HG03135 (cell line): ENCODE data around the gene ENTREP1.

Experiments
- ATAC-seq: cut with Tn5 transposase; IDR thresholded peaks from one replicate; pipeline ENCODE4 v1.9.1; 2021; ENCODE audit warnings: mild to moderate bottlenecking, moderate library complexity; ENCODE audit not compliant: unreplicated experiment

Gene ENTREP1

GRCh38 chr9:69319324-69320025 lies 5.5 kb upstream of the ENTREP1 start:
- no peak for ATAC-seq

DNA sequence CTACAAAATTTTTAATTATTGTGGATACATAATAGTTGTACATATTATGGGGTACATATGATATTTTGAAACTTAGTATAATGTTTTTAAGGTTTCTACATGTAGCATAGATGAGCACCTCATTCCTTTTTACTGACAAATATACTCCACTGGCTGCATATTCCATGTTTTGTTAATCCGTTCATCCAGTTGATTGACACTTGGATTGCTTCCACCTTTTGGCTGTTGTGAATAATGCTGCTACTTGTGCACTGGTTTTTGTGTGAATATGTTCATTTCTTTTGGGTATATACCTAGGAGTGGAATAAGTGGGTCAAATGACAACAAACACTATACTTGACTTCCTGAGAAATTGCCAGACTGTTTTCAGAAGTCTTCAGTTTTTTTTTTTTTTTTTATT lies 2.8 kb upstream of the ENTREP1 start:
- no peak for ATAC-seq

- no peak for ATAC-seq
These were observed 1.2 kb upstream of the ENTREP1 start for GRCh38 chr9:69323861-69324260.

GRCh38 chr9:69325409-69326212 lies 596 bp downstream of the ENTREP1 start:
- ATAC-seq: no peak

DNA sequence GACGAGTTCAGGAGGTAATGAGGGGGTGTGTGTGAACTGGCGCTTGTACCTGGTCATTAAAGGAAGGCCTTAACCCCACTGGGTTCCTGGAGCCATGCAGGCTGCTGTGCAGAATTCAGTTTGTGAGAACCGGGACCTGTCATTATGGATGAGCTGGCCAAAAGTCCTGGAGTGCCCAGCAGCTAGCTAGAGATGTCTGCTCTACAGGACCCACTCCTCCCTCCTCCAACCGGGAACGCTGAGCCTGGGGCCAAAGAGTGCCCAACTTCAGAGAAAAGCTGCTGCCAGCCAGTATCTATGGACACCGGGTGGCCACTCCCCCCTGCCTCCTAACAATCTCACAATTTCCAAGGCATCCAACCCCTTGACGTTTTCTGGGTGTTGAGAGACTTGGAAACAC lies 1.2 kb downstream of the ENTREP1 start:
- ATAC-seq: no peak

DNA sequence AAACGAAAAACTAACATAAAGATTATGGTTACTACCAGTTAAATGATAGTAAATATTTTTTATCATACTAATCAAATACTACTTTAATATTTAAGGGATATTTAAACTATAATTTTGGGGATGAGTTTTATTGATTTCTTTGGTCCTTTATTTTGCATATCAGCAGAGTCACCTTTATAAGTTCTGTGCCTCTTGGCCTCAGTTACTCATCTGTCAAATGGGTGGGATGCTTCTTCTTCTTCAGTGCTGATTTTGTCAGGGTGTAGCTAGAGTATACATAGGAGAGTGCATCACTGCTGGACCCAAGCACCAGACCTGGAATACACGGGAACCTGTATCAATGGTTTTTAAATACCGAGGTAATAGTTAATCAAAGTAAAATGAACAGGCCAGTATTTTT lies 5.6 kb downstream of the ENTREP1 start:
- no peak for ATAC-seq

- no peak for ATAC-seq
These were observed 6.4 kb downstream of the ENTREP1 start for GRCh38 chr9:69331444-69331843.

- ATAC-seq: no peak
These were observed 7.2 kb downstream of the ENTREP1 start for GRCh38 chr9:69332067-69332685.

DNA sequence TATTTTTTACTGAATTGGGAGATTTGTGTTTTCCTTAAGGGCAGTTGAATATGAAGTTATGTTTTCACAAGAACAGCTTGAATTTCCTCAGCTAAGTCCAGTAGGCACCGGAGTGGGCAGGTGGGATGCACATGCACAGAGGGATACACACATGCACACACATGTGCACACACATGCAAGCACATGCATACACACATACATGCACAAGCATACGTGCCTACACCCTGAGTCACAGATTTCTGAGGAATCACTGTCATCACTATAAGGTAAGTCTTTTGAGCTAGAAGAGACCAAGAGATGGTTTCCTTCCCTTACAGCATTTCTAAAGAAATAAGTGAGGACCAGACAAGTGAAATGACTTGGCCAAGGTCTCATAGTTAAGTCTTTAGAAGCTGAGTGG lies 8.7 kb downstream of the ENTREP1 start:
- no peak for ATAC-seq

- ATAC-seq: no peak
These were observed 9.3 kb downstream of the ENTREP1 start for GRCh38 chr9:69334317-69334716.

DNA sequence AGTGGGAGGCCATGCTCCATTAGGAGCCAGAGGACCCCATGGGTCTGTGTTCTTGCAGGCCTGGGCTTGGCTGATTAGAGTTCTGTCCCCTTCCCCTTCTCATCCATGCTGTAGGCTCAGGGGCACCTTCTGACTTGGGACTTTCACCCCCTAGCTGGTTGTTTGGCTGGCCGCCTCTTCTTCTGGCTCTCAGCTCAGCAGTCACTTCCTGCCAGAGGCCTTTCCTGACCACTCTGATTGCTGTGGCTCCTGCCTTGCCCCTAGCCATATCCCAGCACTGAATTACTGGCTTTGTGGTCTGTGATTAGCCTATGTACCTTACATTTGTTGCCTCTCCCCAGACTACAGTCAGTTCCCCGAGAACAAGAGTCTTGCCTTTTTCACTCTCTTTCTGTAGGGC lies 14.6 kb downstream of the ENTREP1 start:
- no peak for ATAC-seq

GRCh38 chr9:69340631-69341030 lies 15.6 kb downstream of the ENTREP1 start:
- ATAC-seq: no peak

DNA sequence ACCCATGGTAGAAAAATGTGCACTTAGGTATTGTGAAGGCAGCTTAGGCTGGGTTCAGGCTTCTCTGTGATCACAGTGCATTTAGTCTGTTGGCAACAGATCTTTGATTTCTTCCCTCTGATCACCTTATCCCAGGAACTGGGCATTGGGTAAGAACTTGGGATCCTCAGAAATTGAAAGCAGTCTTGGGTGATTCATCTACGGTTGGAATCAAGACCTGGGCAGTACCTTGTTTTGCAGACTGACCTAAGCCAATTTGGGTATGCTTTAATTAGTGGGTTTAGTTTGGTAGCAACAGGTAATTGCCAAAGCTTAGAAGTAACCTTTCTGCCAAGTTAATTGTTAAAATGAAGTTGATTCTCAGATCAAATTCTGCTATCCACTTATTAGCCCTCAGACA lies 17.8 kb downstream of the ENTREP1 start:
- ATAC-seq: no peak

- ATAC-seq: no peak
These were observed 19.4 kb downstream of the ENTREP1 start for GRCh38 chr9:69344459-69344858.

DNA sequence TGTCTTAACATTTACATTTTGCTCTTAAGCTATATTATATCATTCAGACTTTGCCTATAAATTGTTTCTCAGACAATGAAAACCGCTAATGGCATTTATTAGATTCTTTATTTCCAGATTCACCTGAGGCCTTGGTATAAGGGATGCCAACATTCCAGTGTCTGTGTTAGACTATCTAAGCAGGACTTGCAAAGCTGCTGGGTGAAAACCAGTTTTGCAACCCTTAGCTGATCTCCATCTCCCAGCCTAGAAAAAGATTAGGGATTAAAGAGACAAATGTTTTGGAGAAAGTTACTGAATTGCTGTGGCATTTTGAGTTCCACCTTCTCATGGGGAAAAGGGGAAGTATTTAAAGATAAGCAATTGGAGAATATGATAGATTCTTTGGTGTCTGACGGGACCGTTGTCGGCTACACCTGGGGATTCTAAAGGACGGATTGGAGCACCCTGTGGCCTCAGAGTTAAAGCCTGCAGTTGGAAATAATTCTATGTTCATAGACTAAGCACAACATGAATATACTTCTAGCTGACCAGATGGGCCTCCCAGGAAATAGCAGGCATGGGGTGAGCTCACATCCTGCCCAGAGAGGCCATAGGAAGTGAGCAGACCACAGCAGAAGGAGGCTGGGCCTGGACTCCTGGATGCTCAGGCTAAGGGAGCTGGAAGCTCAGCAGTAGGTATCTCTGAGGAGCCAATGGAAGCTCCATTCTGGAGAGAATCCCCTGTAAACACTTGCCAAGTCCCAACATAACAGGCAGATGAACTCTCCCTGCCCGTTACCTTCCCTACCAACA lies 21.8 kb downstream of the ENTREP1 start:
- no peak for ATAC-seq

DNA sequence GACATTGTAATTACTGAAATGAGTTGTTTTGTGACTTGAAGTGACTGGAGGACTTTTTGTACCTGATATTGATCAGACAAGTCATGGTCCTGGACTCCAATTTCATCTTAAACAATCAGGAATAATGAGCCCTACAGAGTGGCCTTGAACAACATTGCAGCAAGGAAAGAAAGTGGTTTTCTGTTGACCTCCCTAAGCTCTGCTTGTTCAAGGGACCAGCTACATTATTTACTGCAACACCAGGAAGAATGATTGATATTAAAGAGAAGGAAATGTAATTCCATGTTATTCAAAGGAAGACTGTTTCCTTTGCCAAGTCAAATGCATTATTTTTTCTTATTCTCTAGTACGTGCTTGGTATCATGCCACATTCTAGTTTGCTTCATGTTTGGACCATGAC lies 22.6 kb downstream of the ENTREP1 start:
- no peak for ATAC-seq

GRCh38 chr9:69351227-69351626 lies 26.2 kb downstream of the ENTREP1 start:
- ATAC-seq: no peak

GRCh38 chr9:69355232-69355631 lies 30.2 kb downstream of the ENTREP1 start:
- no peak for ATAC-seq

- no peak for ATAC-seq
These were observed 32.2 kb downstream of the ENTREP1 start for GRCh38 chr9:69357030-69357775.

DNA sequence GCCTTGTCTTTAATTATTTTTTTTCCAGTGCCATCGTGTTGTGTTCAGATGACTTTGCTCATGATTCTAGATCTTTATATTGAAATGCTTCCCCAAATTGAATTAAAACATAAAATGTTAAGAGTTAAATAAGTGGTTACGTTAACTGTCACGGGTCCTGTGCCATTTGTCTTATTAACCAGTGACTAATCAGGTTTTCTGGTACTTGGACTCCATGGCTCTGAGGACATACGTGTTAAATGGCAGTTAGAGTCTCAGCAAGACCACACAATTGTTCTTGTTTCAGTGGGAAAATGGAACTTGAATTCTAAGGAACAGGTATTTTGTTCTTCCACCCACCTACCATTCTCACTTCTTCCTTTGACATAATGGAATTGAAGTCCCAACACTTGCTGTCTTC lies 32.8 kb downstream of the ENTREP1 start:
- no peak for ATAC-seq

DNA sequence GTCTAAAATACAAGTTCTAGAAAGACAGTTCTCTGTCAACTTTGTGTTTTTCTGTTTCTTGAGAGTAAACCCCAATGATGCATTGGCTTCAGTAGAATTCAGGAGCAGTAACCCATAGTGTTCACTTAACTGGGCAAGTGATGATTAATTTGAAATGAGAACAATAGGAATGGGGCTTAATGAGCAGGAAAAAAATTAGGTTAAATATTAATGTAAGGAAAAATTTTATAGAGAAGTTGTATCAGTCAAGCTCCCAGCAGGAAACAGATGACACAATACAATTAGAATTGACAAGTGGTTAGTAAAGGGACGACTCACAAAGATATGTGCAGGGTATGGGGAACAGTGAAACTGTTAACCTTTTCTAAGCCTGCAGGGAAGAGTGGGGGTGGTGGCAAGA lies 38.2 kb downstream of the ENTREP1 start:
- ATAC-seq: no peak
